DND-41 (cell line): ENCODE data around the gene CLCNKB.

Source experiments
- ATAC-seq: fragments of 200-7000 bp; cut with Tn5 transposase; 3 replicates; pipeline ENCODE4 v1.9.1; 2021; ENCODE audit warnings: low read depth; ENCODE audit not compliant: insufficient read depth
- DNase-seq: peaks from one replicate; pipeline ENCODE4 v3.0.0-alpha.2; 2020
- H2AFZ ChIP-seq: 2 replicates; pipeline ENCODE4 v1.6.0; 2012; ENCODE audit warnings: low read depth, low read length
- H3K27ac ChIP-seq: 2 replicates; pipeline ENCODE4 v1.5.1; 2012; ENCODE audit warnings: low read length, inconsistent platforms
- H3K27me3 ChIP-seq: fragments of 200-600 bp; sonication (generic); 2 replicates; pipeline ENCODE4 v1.6.0; 2012; ENCODE audit warnings: low read length, mild to moderate bottlenecking, inconsistent platforms; ENCODE audit not compliant: insufficient read depth, poor library complexity
- H3K36me3 ChIP-seq: 2 replicates; pipeline ENCODE4 v1.5.1; 2012; ENCODE audit warnings: low read length, inconsistent platforms; ENCODE audit not compliant: insufficient read depth
- H3K4me1 ChIP-seq: 2 replicates; pipeline ENCODE4 v1.5.1; 2012; ENCODE audit warnings: mild to moderate bottlenecking, low read length; ENCODE audit not compliant: insufficient read depth
- H3K4me2 ChIP-seq: 2 replicates; pipeline ENCODE4 v1.6.0; 2012; ENCODE audit warnings: mild to moderate bottlenecking, moderate library complexity, low read length, inconsistent platforms; ENCODE audit not compliant: insufficient read depth
- H3K4me3 ChIP-seq, 2 experiments: fragments of 200-600 bp in 1 of 2; shearing (Covaris generic) in 1 of 2; 2 replicates each; pipeline ENCODE4 v1.5.1; 2012 to 2016; ENCODE audit warnings: inconsistent platforms in 2 of 2, low read length in 2 of 2, mild to moderate bottlenecking in 2 of 2, low read depth in 1 of 2, moderate library complexity in 1 of 2
- H3K79me2 ChIP-seq: 2 replicates; pipeline ENCODE4 v1.6.0; 2012; ENCODE audit warnings: low read length, inconsistent platforms; ENCODE audit not compliant: insufficient read depth
- H3K9ac ChIP-seq: 2 replicates; pipeline ENCODE4 v1.6.0; 2012; ENCODE audit warnings: low read depth, mild to moderate bottlenecking, inconsistent platforms, low read length, moderate library complexity
- H3K9me3 ChIP-seq: 2 replicates; pipeline ENCODE4 v1.5.1; 2012; ENCODE audit warnings: low read length, moderate library complexity, mild to moderate bottlenecking, inconsistent platforms; ENCODE audit not compliant: insufficient read depth, severe bottlenecking
- H4K20me1 ChIP-seq: 2 replicates; pipeline ENCODE4 v1.6.0; 2012; ENCODE audit warnings: low read length; ENCODE audit not compliant: insufficient read depth
- EZH2 ChIP-seq: IDR thresholded peaks from 3 replicates; pipeline ENCODE4 v1.6.1; 2012; ENCODE audit warnings: borderline replicate concordance, low read depth, mild to moderate bottlenecking, moderate library complexity, low read length, inconsistent platforms; ENCODE audit not compliant: severe bottlenecking
- TF ChIP-seq, protein P1 (sequence below): IDR thresholded peaks from 2 replicates; pipeline ENCODE4 v1.5.1; 2012; ENCODE audit warnings: borderline replicate concordance, low read length, moderate library complexity, mild to moderate bottlenecking; ENCODE audit not compliant: poor library complexity, severe bottlenecking; ENCODE audit errors: extremely low read depth

Gene CLCNKB

DNA sequence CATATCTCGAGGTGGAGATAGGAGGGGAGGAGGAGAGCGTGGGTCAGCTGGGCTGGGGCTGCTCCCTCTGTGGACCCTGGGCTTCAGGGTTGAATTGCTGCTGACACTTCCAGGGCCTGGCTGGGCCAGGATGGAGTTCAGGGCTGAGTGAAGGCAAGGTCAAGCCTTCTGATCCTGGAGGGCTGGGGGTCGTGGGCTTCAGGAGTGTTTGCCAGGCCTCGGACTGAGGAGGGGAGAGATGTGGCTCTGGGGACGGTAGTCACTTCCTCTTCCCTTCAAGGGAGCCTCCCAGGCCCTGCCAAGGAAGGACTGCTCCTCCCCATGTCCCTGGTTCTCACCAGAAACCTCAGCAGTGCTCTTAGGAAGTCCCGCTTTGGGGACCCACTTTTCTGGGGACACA lies 41.9 kb downstream of the CLCNKB start:
- no peak for TF ChIP-seq EZH2
- TF ChIP-seq, protein P1, sequence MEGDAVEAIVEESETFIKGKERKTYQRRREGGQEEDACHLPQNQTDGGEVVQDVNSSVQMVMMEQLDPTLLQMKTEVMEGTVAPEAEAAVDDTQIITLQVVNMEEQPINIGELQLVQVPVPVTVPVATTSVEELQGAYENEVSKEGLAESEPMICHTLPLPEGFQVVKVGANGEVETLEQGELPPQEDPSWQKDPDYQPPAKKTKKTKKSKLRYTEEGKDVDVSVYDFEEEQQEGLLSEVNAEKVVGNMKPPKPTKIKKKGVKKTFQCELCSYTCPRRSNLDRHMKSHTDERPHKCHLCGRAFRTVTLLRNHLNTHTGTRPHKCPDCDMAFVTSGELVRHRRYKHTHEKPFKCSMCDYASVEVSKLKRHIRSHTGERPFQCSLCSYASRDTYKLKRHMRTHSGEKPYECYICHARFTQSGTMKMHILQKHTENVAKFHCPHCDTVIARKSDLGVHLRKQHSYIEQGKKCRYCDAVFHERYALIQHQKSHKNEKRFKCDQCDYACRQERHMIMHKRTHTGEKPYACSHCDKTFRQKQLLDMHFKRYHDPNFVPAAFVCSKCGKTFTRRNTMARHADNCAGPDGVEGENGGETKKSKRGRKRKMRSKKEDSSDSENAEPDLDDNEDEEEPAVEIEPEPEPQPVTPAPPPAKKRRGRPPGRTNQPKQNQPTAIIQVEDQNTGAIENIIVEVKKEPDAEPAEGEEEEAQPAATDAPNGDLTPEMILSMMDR = no peak
- no peaks in the 10 kb centered on the region for H3K27me3 ChIP-seq
- H4K20me1 ChIP-seq = 0 out of 2 replicates have a peak, but pooled peaks cover 5% of the 10 kb centered on the region
- DNase-seq = no peak
- no peak overlapping the region for H3K4me2 ChIP-seq
- H3K4me3 ChIP-seq = no peak overlapping the region
- H2AFZ ChIP-seq = no peak overlapping the region
- H3K27ac ChIP-seq = no peak overlapping the region
- H3K4me1 ChIP-seq = no peaks in the 10 kb centered on the region
- H3K36me3 ChIP-seq = no peaks in the 10 kb centered on the region
- H3K9me3 ChIP-seq = no peaks in the 10 kb centered on the region
- ATAC-seq = no peak
- H3K9ac ChIP-seq = no peak overlapping the region
- H3K79me2 ChIP-seq = no peaks in the 10 kb centered on the region

DNA sequence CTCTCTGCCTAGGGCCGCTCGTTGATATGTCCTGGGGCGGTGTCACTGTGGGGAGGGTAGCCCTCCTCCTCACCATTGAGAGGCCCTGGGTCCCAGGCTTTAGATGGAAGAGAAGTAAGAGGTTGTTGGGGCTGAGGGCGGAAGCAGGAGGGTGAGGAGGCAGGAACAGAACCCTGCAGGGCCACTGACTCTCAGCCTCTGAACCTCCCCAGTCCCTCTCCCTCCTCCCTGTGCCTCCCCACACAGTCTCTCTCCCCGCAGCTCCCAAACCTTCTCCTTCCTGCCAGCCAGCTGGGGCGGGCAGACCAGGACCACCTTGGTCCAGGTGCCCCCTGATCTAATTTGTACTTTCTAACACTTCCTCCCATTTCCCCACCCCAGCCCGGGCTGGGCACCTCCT lies 44.2 kb downstream of the CLCNKB start:
- Histone ChIP-seq H3K4me3 (no peak overlapping the region), H3K9ac (no peak overlapping the region), H3K27me3 (no peaks in the 10 kb centered on the region), H4K20me1 (0 out of 2 replicates have a peak, but pooled peaks cover 8% of the 10 kb centered on the region), H3K27ac (no peak overlapping the region), H3K79me2 (no peaks in the 10 kb centered on the region), H3K4me1 (no peaks in the 10 kb centered on the region), H2AFZ (no peak overlapping the region), H3K9me3 (no peaks in the 10 kb centered on the region), H3K36me3 (no peaks in the 10 kb centered on the region), H3K4me2 (no peak overlapping the region)
- no peak for ATAC-seq
- DNase-seq = no peak
- no peak for TF ChIP-seq EZH2
- TF ChIP-seq, protein P1 = no peak

DNA sequence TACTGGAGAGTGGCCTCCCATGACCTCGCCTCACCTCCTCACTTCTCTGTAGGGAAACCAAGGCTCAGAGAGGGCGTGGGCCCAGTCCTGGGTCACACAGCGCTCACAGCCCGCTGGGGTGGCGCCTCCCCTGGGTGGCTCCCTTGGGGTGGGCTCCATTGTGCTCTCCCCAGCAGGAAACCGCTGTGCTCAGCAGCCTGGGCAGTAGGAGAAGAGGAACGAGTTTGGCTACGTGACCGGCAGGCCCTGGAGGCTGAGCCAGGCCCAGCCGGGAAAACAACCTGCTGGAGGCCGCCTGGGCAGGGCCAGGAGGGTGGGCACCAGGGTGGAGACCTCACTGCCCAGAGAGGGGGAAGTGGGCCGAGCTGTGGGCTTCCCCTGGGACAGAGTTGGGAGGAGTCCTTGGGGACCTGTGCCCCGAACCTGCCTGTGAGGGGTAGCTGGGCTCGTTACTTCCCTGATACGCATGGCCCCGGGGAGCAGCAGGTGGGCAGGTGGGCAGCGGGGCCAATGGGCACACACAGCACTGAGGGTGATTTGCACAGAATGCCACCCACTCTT lies 44.8 kb downstream of the CLCNKB start:
- H3K36me3 ChIP-seq = no peaks in the 10 kb centered on the region
- H3K9me3 ChIP-seq = no peaks in the 10 kb centered on the region
- H2AFZ ChIP-seq = no peak overlapping the region
- TF ChIP-seq EZH2 = no peak
- TF ChIP-seq, protein P1 = no peak
- no peak overlapping the region for H3K4me3 ChIP-seq
- no peak overlapping the region for H3K4me2 ChIP-seq
- DNase-seq (no peak), ATAC-seq (no peak)
- no peaks in the 10 kb centered on the region for H3K27me3 ChIP-seq
- H4K20me1 ChIP-seq = 0 out of 2 replicates have a peak, but pooled peaks cover 8% of the 10 kb centered on the region
- no peaks in the 10 kb centered on the region for H3K4me1 ChIP-seq
- H3K79me2 ChIP-seq = no peaks in the 10 kb centered on the region
- no peak overlapping the region for H3K27ac ChIP-seq
- H3K9ac ChIP-seq = no peak overlapping the region

DNA sequence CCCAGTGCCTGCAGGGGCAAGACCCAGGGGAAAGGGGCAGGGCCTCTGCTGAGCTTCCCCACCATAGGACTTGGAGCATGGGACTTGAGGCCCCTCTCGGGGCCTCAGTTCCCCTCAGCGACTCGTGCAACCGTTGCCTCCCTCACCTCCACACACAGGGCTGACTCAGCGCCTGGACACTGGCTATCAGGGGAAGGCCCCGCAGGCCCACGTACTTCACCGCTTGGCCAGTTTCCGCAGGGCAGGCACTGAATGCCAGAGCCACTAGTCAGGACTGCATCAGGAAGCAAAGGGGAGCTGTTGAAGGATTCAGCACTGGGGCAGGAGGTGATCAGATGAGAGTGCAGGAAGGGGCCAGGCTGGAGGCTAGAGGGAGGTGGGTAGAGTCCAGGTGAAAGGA lies 45.4 kb downstream of the CLCNKB start:
- H3K36me3 ChIP-seq = no peaks in the 10 kb centered on the region
- no peaks in the 10 kb centered on the region for H3K9me3 ChIP-seq
- no peaks in the 10 kb centered on the region for H3K4me1 ChIP-seq
- H3K4me2 ChIP-seq = no peak overlapping the region
- no peak overlapping the region for H3K4me3 ChIP-seq
- H4K20me1 ChIP-seq = 0 out of 2 replicates have a peak, but pooled peaks cover 8% of the 10 kb centered on the region
- H3K27me3 ChIP-seq = no peaks in the 10 kb centered on the region
- DNase-seq (no peak), ATAC-seq (no peak)
- no peak overlapping the region for H3K27ac ChIP-seq
- no peak overlapping the region for H3K9ac ChIP-seq
- no peaks in the 10 kb centered on the region for H3K79me2 ChIP-seq
- no peak for TF ChIP-seq EZH2
- TF ChIP-seq, protein P1 = no peak
- H2AFZ ChIP-seq = no peak overlapping the region
